Effector CD4-positive, alpha-beta T cell (primary cell): Measurements from ENCODE around the gene HCFC1R1.

ENCODE experiments used
- DNase-seq: peaks from one replicate; pipeline ENCODE4 v3.0.0-alpha.2; 2020

The HCFC1R1 gene

DNA sequence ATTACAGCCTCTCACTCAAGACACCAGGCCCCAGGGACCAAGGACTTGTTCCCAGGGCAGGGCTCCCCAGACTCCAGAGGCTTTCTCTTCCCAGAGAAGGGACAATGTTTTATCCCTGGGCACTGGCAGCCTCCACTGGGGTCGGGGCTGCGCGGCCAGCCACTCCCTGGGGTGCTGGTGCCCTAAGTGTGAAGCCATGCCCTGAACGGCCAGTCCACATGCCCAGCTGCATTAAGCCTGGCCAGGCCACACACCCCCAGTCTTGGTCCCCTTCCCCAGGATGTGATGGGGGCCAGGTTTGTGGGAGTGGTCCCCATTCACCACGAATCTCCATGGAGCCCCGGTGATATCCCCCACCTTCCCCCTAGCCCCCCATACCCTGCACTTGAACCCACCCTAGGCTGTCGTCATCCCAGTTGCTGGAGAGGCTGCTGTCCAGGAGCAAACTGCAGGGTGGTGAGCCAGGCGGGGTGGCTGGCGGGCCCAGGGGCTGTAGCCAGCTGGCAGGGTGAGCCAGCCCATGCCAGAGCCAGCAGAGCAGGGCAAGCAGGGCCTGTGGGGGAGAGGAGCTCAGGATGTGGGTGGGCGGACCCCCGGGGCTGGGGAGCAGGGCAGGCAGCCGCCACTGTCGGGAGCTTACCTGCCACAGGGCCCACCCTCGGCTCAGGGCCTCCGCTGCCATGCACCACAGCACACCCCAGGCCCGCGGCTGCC is 50.0 kb downstream of the HCFC1R1 start:
- DNase-seq: no peak

DNA sequence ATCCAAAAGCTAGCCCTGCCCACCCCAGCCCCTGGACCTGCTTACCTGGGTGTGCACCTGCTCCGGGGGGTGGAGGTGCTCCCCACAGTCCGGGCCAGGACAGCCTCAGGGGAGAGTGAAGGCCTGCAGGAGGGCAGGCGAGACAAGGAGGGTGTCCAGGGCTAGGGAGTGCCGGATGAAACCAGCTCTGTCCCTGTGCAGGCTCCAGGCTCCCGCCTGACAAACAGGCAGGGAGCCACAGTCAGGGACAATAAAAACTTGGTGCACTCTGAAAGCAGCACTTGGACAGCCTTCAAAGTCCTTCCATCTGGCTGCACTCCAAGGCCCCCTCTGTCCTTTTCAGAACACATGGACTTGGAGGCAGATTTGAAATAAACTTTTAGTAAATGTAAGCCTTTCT is 50.6 kb downstream of the HCFC1R1 start:
- DNase-seq: no peak
